ENCODE data around the gene PITX1. TPM values are rescaled to one million over a fixed set of nuclear protein-coding genes. Genes with fewer than 3 reads are reported as not detected.

The PITX1 gene
- total RNA-seq, 1 donor from 2014 or later: 141 TPM

GRCh38 chr5:135058331-135058732 is 24.3 kb upstream of the PITX1 start:
- Histone ChIP-seq H3K27ac (no peak overlapping the region), H3K4me1 (no peaks in the 10 kb centered on the region), H3K36me3 (no peaks in the 10 kb centered on the region), H3K27me3 (no peaks in the 10 kb centered on the region), H3K4me3 (no peak overlapping the region), H3K9me3 (no peaks in the 10 kb centered on the region)
- intact Hi-C loops (cut with DNase I): no loop called here
- no peak for DNase-seq (ENCODE audit: extremely low spot score in 2 of 2)
- no peak for TF ChIP-seq CTCF (IDR thresholded peaks at IDR 0.05)
- TF ChIP-seq POLR2A (IDR thresholded peaks at IDR 0.05): no peak
- no peak for TF ChIP-seq POLR2AphosphoS5 (IDR thresholded peaks at IDR 0.05; ENCODE audit: insufficient read depth in 1 of 2, low read depth in 1 of 2)

- Histone ChIP-seq H3K27me3 (no peaks in the 10 kb centered on the region), H3K27ac (no peak overlapping the region), H3K4me3 (no peak overlapping the region), H3K9me3 (no peaks in the 10 kb centered on the region), H3K36me3 (no peaks in the 10 kb centered on the region), H3K4me1 (no peaks in the 10 kb centered on the region)
- DNase-seq (ENCODE audit: extremely low spot score in 2 of 2): no peak
- intact Hi-C loops (cut with DNase I): no loop called here
- TF ChIP-seq POLR2AphosphoS5 (IDR thresholded peaks at IDR 0.05; ENCODE audit: insufficient read depth in 1 of 2, low read depth in 1 of 2) (no peak), CTCF (IDR thresholded peaks at IDR 0.05) (no peak), POLR2A (IDR thresholded peaks at IDR 0.05) (no peak)
These were observed 23.2 kb upstream of the PITX1 start for GRCh38 chr5:135057233-135057632.

GRCh38 chr5:135056316-135057030 is 22.4 kb upstream of the PITX1 start:
- TF ChIP-seq POLR2AphosphoS5 (IDR thresholded peaks at IDR 0.05; ENCODE audit: insufficient read depth in 1 of 2, low read depth in 1 of 2) (no peak), CTCF (IDR thresholded peaks at IDR 0.05) (no peak), POLR2A (IDR thresholded peaks at IDR 0.05) (no peak)
- no peaks in the 10 kb centered on the region for H3K27me3 ChIP-seq
- intact Hi-C loops (cut with DNase I): no loop called here
- DNase-seq (ENCODE audit: extremely low spot score in 2 of 2): no peak
- no peak overlapping the region for H3K27ac ChIP-seq
- H3K4me1 ChIP-seq: no peaks in the 10 kb centered on the region
- H3K36me3 ChIP-seq: no peaks in the 10 kb centered on the region
- H3K4me3 ChIP-seq: no peak overlapping the region
- no peaks in the 10 kb centered on the region for H3K9me3 ChIP-seq

GRCh38 chr5:135055396-135055795 is 21.4 kb upstream of the PITX1 start:
- intact Hi-C loops (cut with DNase I): no loop called here
- no peaks in the 10 kb centered on the region for H3K36me3 ChIP-seq
- H3K9me3 ChIP-seq: no peaks in the 10 kb centered on the region
- no peak overlapping the region for H3K4me3 ChIP-seq
- H3K27ac ChIP-seq: no peak overlapping the region
- TF ChIP-seq CTCF (IDR thresholded peaks at IDR 0.05): no peak
- no peak for TF ChIP-seq POLR2A (IDR thresholded peaks at IDR 0.05)
- TF ChIP-seq POLR2AphosphoS5 (IDR thresholded peaks at IDR 0.05; ENCODE audit: insufficient read depth in 1 of 2, low read depth in 1 of 2): no peak
- no peaks in the 10 kb centered on the region for H3K27me3 ChIP-seq
- no peaks in the 10 kb centered on the region for H3K4me1 ChIP-seq
- no peak for DNase-seq (ENCODE audit: extremely low spot score in 2 of 2)

- Histone ChIP-seq H3K27ac (no peak overlapping the region), H3K4me3 (no peak overlapping the region), H3K9me3 (no peaks in the 10 kb centered on the region), H3K27me3 (no peaks in the 10 kb centered on the region), H3K36me3 (no peaks in the 10 kb centered on the region), H3K4me1 (no peaks in the 10 kb centered on the region)
- TF ChIP-seq POLR2A (IDR thresholded peaks at IDR 0.05) (no peak), POLR2AphosphoS5 (IDR thresholded peaks at IDR 0.05; ENCODE audit: insufficient read depth in 1 of 2, low read depth in 1 of 2) (no peak), CTCF (IDR thresholded peaks at IDR 0.05) (no peak)
- no peak for DNase-seq (ENCODE audit: extremely low spot score in 2 of 2)
- intact Hi-C loops (cut with DNase I): no loop called here
These were observed 20.5 kb upstream of the PITX1 start for GRCh38 chr5:135054546-135054945.
